ENCODE results near the gene RFX4. TPM values are rescaled to one million over a fixed set of nuclear protein-coding genes. Genes with fewer than 3 reads are reported as not detected.

Gene RFX4
- total RNA-seq, 1 experiment from 2014 or later: not detected

- ChIA-PET POLR2A (ENCODE audit: low non-redundant PET) (no interaction called here), CTCF (no interaction called here)
- no peak overlapping the region for H3K4me3 ChIP-seq (ENCODE audit: low read depth, low read length, poor library complexity, severe bottlenecking)
- intact Hi-C loops (cut with micrococcal nuclease; ENCODE audit: unreplicated experiment): no loop called here
- no TSS peak for BruUV-seq (replicated peaks)
- H3K27ac ChIP-seq (ENCODE audit: low read depth, low read length, poor library complexity, severe bottlenecking): no peak overlapping the region
- H3K9me3 ChIP-seq (ENCODE audit: low read depth, low read length, poor library complexity, severe bottlenecking): no peaks in the 10 kb centered on the region
- TF ChIP-seq EZH2 (IDR thresholded peaks at IDR 0.05; ENCODE audit: borderline replicate concordance, low read depth, low read length, poor library complexity, severe bottlenecking): no peak
- no peak for TF ChIP-seq CTCF (conservative IDR thresholded peaks at IDR 0.05; ENCODE audit: low read depth, low read length)
- no peaks in the 10 kb centered on the region for H3K4me1 ChIP-seq (ENCODE audit: insufficient read depth, low read length, poor library complexity, severe bottlenecking)
- H3K27me3 ChIP-seq (replicated peaks; ENCODE audit: insufficient read depth, low read depth, low read length, poor library complexity): no peaks in the 10 kb centered on the region
- DNase-seq (ENCODE audit: low spot score): no peak
- no peaks in the 10 kb centered on the region for H3K36me3 ChIP-seq (ENCODE audit: insufficient read depth, low read length, poor library complexity, severe bottlenecking)
These were observed 126.3 kb downstream of the RFX4 start for GRCh38 chr12:106709068-106709511.

- no peak overlapping the region for H3K4me3 ChIP-seq (ENCODE audit: low read depth, low read length, poor library complexity, severe bottlenecking)
- no peaks in the 10 kb centered on the region for H3K27me3 ChIP-seq (replicated peaks; ENCODE audit: insufficient read depth, low read depth, low read length, poor library complexity)
- no peaks in the 10 kb centered on the region for H3K36me3 ChIP-seq (ENCODE audit: insufficient read depth, low read length, poor library complexity, severe bottlenecking)
- CTCF ChIA-PET: no interaction called here
- H3K9me3 ChIP-seq (ENCODE audit: low read depth, low read length, poor library complexity, severe bottlenecking): no peaks in the 10 kb centered on the region
- POLR2A ChIA-PET (ENCODE audit: low non-redundant PET): no interaction called here
- no peak for TF ChIP-seq CTCF (conservative IDR thresholded peaks at IDR 0.05; ENCODE audit: low read depth, low read length)
- TF ChIP-seq EZH2 (IDR thresholded peaks at IDR 0.05; ENCODE audit: borderline replicate concordance, low read depth, low read length, poor library complexity, severe bottlenecking): no peak
- DNase-seq (ENCODE audit: low spot score): no peak
- intact Hi-C loops (cut with micrococcal nuclease; ENCODE audit: unreplicated experiment): no loop called here
- no peak overlapping the region for H3K27ac ChIP-seq (ENCODE audit: low read depth, low read length, poor library complexity, severe bottlenecking)
- H3K4me1 ChIP-seq (ENCODE audit: insufficient read depth, low read length, poor library complexity, severe bottlenecking): no peaks in the 10 kb centered on the region
- BruUV-seq (replicated peaks): no TSS peak
These were observed 127.5 kb downstream of the RFX4 start for GRCh38 chr12:106710143-106710893.

- no peak for DNase-seq (ENCODE audit: low spot score)
- Histone ChIP-seq H3K36me3 (ENCODE audit: insufficient read depth, low read length, poor library complexity, severe bottlenecking) (no peaks in the 10 kb centered on the region), H3K4me1 (ENCODE audit: insufficient read depth, low read length, poor library complexity, severe bottlenecking) (no peaks in the 10 kb centered on the region), H3K27ac (ENCODE audit: low read depth, low read length, poor library complexity, severe bottlenecking) (no peak overlapping the region), H3K9me3 (ENCODE audit: low read depth, low read length, poor library complexity, severe bottlenecking) (no peaks in the 10 kb centered on the region), H3K4me3 (ENCODE audit: low read depth, low read length, poor library complexity, severe bottlenecking) (no peak overlapping the region), H3K27me3 (replicated peaks; ENCODE audit: insufficient read depth, low read depth, low read length, poor library complexity) (no peaks in the 10 kb centered on the region)
- ChIA-PET CTCF (no interaction called here), POLR2A (ENCODE audit: low non-redundant PET) (no interaction called here)
- TF ChIP-seq EZH2 (IDR thresholded peaks at IDR 0.05; ENCODE audit: borderline replicate concordance, low read depth, low read length, poor library complexity, severe bottlenecking) (no peak), CTCF (conservative IDR thresholded peaks at IDR 0.05; ENCODE audit: low read depth, low read length) (no peak)
- BruUV-seq (replicated peaks): no TSS peak
- intact Hi-C loops (cut with micrococcal nuclease; ENCODE audit: unreplicated experiment): no loop called here
These were observed 128.5 kb downstream of the RFX4 start for GRCh38 chr12:106711316-106711715.

Measured in A673 (cell line).